Neural cell (in vitro differentiated cells): Measurements from ENCODE around the gene FLYWCH2.
"Not testable (repeated sequence)": the region's sequence is repeated elsewhere in the genome, so short reads cannot be mapped to it uniquely, and the experiment has no call there.

Source experiments
- MXI1 ChIP-seq: fragments of 450-650 bp; conservative IDR thresholded peaks from 2 replicates; pipeline ENCODE4 v1.6.1; 2014; ENCODE audit warnings: antibody characterized with exemption, mild to moderate bottlenecking; ENCODE audit not compliant: poor library complexity, severe bottlenecking
- TF ChIP-seq, protein P1 (sequence below): fragments of 450-650 bp; IDR thresholded peaks from 2 replicates; pipeline ENCODE4 v1.5.1; 2014; ENCODE audit warnings: antibody characterized with exemption, mild to moderate bottlenecking, moderate library complexity; ENCODE audit not compliant: poor library complexity, severe bottlenecking

DNA sequence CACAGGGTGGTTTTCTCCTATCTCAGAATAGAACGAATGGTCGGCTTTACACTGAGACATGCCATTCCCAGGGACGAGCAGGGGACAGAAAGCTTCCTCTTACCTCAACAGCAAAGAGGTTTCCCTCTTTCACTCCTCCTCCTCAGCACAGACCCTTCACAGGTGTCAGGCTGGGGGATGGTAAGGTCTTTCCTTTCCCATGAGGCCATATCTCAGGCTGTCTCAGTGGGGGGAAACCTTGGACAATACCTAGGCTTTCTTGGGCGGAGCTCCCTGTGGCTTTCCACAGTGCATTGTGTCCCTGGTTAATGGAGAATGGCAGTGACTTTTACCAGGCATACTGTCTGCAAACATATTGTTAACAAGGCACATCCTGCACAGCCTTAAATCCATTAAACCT lies 45.1 kb downstream of the FLYWCH2 start:
- TF ChIP-seq, protein P1, sequence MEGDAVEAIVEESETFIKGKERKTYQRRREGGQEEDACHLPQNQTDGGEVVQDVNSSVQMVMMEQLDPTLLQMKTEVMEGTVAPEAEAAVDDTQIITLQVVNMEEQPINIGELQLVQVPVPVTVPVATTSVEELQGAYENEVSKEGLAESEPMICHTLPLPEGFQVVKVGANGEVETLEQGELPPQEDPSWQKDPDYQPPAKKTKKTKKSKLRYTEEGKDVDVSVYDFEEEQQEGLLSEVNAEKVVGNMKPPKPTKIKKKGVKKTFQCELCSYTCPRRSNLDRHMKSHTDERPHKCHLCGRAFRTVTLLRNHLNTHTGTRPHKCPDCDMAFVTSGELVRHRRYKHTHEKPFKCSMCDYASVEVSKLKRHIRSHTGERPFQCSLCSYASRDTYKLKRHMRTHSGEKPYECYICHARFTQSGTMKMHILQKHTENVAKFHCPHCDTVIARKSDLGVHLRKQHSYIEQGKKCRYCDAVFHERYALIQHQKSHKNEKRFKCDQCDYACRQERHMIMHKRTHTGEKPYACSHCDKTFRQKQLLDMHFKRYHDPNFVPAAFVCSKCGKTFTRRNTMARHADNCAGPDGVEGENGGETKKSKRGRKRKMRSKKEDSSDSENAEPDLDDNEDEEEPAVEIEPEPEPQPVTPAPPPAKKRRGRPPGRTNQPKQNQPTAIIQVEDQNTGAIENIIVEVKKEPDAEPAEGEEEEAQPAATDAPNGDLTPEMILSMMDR, result not testable (repeated sequence)
- TF ChIP-seq MXI1, result not testable (repeated sequence)
